Measurements from ENCODE around the gene COA7. TPM values are rescaled to one million over a fixed set of nuclear protein-coding genes. Genes with fewer than 3 reads are reported as not detected.
"Not testable (repeated sequence)": the region's sequence is repeated elsewhere in the genome, so short reads cannot be mapped to it uniquely, and the experiment has no call there.

Gene COA7
- total RNA-seq, 1 donor from 2014 or later, result 14.8 TPM

- DNase-seq (ENCODE audit: low read depth), result no peak
- H3K4me3 ChIP-seq (ENCODE audit: low read depth, low read length), result no peak overlapping the region
- no peak for TF ChIP-seq CTCF (conservative IDR thresholded peaks at IDR 0.05; ENCODE audit: low read depth, low read length)
Measured at GRCh38 chr1:52738148-52738547, 40.0 kb upstream of the COA7 start.

GRCh38 chr1:52735371-52735770 is 37.2 kb upstream of the COA7 start:
- H3K4me3 ChIP-seq (ENCODE audit: low read depth, low read length); DNase-seq (ENCODE audit: low read depth): not testable (repeated sequence)

GRCh38 chr1:52733368-52733767 is 35.2 kb upstream of the COA7 start:
- no peak overlapping the region for H3K4me3 ChIP-seq (ENCODE audit: low read depth, low read length)
- no peak for DNase-seq (ENCODE audit: low read depth)
- no peak for TF ChIP-seq CTCF (conservative IDR thresholded peaks at IDR 0.05; ENCODE audit: low read depth, low read length)

GRCh38 chr1:52727956-52728656 is 30.0 kb upstream of the COA7 start:
- peak overlapping the region; percentile 94 for H3K4me3 ChIP-seq (ENCODE audit: low read depth, low read length)
- no peak for TF ChIP-seq CTCF (conservative IDR thresholded peaks at IDR 0.05; ENCODE audit: low read depth, low read length)
- no peak for DNase-seq (ENCODE audit: low read depth)

- DNase-seq (ENCODE audit: low read depth), result no peak
- TF ChIP-seq CTCF (conservative IDR thresholded peaks at IDR 0.05; ENCODE audit: low read depth, low read length), result no peak
- peak overlapping the region; percentile 94 for H3K4me3 ChIP-seq (ENCODE audit: low read depth, low read length)
Measured at GRCh38 chr1:52727114-52727586, 29.0 kb upstream of the COA7 start.

- no peak for DNase-seq (ENCODE audit: low read depth)
- H3K4me3 ChIP-seq (ENCODE audit: low read depth, low read length), result peak within 1 kb of the TSS; percentile 94
Measured at GRCh38 chr1:52726265-52727113, 28.3 kb upstream of the COA7 start, which contains the start of gene ZYG11B. Gene ZYG11B (plus strand): TSS chr1:52726453. CDS start chr1:52726654, 201 bp downstream.

More at GRCh38 chr1:52726265-52727113, 28.3 kb upstream of the COA7 start, which contains the start of gene ZYG11B:
- TF ChIP-seq CTCF (conservative IDR thresholded peaks at IDR 0.05; ENCODE audit: low read depth, low read length), result no peak

Measured in epithelial cell of proximal tubule (primary cell).